ENCODE measurements around the gene NTNG1.

DNA sequence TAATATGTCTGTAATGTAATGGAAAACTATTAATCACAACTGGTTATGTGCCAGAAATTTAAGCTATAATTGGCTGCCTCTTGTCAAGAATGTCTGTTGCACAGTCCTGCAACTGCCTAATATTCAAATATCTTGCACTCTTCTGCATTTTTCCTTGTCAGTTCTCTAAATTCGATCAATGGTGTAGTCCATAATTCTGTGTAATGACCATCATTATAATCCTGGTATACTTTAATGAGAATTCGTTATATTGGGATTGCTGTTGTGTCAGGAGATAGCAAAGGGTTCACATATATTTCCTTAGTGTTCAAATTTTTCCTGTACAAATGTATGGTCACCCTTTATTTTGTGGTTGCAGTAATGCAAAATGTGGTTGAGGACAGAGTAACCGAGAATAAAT, 4.8 kb downstream of the NTNG1 start:
- TF ChIP-seq, protein P1, sequence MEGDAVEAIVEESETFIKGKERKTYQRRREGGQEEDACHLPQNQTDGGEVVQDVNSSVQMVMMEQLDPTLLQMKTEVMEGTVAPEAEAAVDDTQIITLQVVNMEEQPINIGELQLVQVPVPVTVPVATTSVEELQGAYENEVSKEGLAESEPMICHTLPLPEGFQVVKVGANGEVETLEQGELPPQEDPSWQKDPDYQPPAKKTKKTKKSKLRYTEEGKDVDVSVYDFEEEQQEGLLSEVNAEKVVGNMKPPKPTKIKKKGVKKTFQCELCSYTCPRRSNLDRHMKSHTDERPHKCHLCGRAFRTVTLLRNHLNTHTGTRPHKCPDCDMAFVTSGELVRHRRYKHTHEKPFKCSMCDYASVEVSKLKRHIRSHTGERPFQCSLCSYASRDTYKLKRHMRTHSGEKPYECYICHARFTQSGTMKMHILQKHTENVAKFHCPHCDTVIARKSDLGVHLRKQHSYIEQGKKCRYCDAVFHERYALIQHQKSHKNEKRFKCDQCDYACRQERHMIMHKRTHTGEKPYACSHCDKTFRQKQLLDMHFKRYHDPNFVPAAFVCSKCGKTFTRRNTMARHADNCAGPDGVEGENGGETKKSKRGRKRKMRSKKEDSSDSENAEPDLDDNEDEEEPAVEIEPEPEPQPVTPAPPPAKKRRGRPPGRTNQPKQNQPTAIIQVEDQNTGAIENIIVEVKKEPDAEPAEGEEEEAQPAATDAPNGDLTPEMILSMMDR (IDR thresholded peaks at IDR 0.05 in 2 of 3, conservative IDR thresholded peaks at IDR 0.05 in 1 of 3; ENCODE audit: control insufficient read depth in 2 of 3, extremely low read depth in 1 of 3, insufficient read depth in 1 of 3, low read depth in 3 of 3, low read length in 3 of 3): no peak
- TF ChIP-seq CREB1 (IDR thresholded peaks at IDR 0.05; ENCODE audit: low read depth) (no peak), HDGF (IDR thresholded peaks at IDR 0.05) (no peak), SRF (IDR thresholded peaks at IDR 0.05; ENCODE audit: low read depth in 2 of 2, low read length in 2 of 2) (no peak), RCOR1 (conservative IDR thresholded peaks at IDR 0.05; ENCODE audit: low read depth, low read length) (no peak), ZNF274 (IDR thresholded peaks at IDR 0.05; ENCODE audit: insufficient read depth, insufficient read length) (no peak), NFXL1 (IDR thresholded peaks at IDR 0.05; ENCODE audit: borderline replicate concordance) (no peak; the same call in 1 of the 2 replicates), SMARCA5 (IDR thresholded peaks at IDR 0.05) (no peak), EZH2 (IDR thresholded peaks at IDR 0.05; ENCODE audit: borderline replicate concordance, control insufficient read depth, low read depth, low read length) (no peak)
- TF ChIP-seq, protein P2, sequence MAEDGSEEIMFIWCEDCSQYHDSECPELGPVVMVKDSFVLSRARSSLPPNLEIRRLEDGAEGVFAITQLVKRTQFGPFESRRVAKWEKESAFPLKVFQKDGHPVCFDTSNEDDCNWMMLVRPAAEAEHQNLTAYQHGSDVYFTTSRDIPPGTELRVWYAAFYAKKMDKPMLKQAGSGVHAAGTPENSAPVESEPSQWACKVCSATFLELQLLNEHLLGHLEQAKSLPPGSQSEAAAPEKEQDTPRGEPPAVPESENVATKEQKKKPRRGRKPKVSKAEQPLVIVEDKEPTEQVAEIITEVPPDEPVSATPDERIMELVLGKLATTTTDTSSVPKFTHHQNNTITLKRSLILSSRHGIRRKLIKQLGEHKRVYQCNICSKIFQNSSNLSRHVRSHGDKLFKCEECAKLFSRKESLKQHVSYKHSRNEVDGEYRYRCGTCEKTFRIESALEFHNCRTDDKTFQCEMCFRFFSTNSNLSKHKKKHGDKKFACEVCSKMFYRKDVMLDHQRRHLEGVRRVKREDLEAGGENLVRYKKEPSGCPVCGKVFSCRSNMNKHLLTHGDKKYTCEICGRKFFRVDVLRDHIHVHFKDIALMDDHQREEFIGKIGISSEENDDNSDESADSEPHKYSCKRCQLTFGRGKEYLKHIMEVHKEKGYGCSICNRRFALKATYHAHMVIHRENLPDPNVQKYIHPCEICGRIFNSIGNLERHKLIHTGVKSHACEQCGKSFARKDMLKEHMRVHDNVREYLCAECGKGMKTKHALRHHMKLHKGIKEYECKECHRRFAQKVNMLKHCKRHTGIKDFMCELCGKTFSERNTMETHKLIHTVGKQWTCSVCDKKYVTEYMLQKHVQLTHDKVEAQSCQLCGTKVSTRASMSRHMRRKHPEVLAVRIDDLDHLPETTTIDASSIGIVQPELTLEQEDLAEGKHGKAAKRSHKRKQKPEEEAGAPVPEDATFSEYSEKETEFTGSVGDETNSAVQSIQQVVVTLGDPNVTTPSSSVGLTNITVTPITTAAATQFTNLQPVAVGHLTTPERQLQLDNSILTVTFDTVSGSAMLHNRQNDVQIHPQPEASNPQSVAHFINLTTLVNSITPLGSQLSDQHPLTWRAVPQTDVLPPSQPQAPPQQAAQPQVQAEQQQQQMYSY (CRISPR knock-in tag; IDR thresholded peaks at IDR 0.05): no peak
